Lower leg skin (tissue), 4 donors: ENCODE data around the gene KCNK4. TPM values are rescaled to one million over a fixed set of nuclear protein-coding genes. Genes with fewer than 3 reads are reported as not detected.
A peak's percentile ranks its signal among the peaks of the same experiment; 100 is the strongest.

Experiments
- DNase-seq, 2 donors: peaks; one replicate each; pipeline ENCODE4 v3.0.0-alpha.2; 2019; ENCODE audit warnings: low spot score in 2 of 2
- H3K4me3 ChIP-seq: fragments of 200-600 bp; sonication (generic); 2 replicates; pipeline ENCODE4 v1.5.1; 2017; ENCODE audit warnings: mild to moderate bottlenecking, low read depth; ENCODE audit not compliant: poor library complexity, severe bottlenecking
- POLR2A ChIP-seq, 2 donors: fragments of 450-650 bp; IDR thresholded peaks; one replicate each; pipeline ENCODE4 v1.6.1; 2016 to 2017; ENCODE audit warnings: antibody characterized with exemption in 2 of 2, mild to moderate bottlenecking in 1 of 2, moderate library complexity in 1 of 2
- WGBS, 2 donors: methylation state at CpG; one replicate each; pipeline ENCODE4 v1.1.5; 2018; 5-methylcytosine and 5-hydroxymethylcytosine counted together
- intact Hi-C: fragments of 100-400 bp; cut with DNase I; formaldehyde crosslinking; loops from one replicate; pipeline ENCODE4 v1.15.0; 2023; ENCODE audit warnings: low total_unique reads
- total RNA-seq, 4 donors: library from RNA; depleted of rRNA; stranded (reverse); fragments of >200 nt; gene quantifications; one replicate each; pipeline ENCODE4 v1.1.0, GENCODE V29; 2016
- TF ChIP-seq, protein P1 (sequence below), 3 donors: fragments of 450-650 bp; IDR thresholded peaks; one replicate each; pipeline ENCODE4 v1.5.1; 2016; ENCODE audit warnings: antibody characterized with exemption in 3 of 3, mild to moderate bottlenecking in 3 of 3, moderate library complexity in 2 of 3

Gene KCNK4
- not detected for total RNA-seq

DNA sequence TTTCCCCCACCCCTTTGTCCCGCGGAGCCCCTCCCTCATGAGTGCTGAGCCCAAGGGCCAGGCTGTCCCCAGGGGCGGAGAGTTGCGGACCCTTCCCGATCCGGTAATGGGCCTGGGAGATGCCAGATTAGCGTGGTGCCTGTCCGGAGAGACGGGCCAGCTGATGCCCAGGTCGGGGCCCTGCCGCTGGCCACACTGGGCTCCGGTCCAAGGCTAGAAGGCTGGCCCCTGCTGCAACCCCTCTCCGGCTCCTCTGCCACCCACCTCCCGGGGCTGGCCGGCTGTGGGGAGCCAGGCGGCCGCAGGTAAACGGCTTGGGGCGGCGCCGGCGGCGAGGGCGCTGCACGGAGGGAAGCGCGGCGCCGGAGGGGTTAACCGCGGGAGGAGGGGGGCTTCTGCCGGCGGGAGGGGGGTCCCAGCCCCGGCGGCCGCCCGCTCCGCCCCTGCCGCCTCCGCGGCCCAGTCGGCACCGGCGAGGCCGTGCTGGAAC lies at the start of gene KCNK4:
Gene KCNK4 (plus strand): TSS at position 41 of the 490 bp plus-strand sequence. CDS start 1,717 bp downstream, outside the sequence.
- H3K4me3 ChIP-seq = no peak within 1 kb of the TSS
- no peak for DNase-seq
- no peak for TF ChIP-seq POLR2A (IDR thresholded peaks at IDR 0.05)
- TF ChIP-seq, protein P1, sequence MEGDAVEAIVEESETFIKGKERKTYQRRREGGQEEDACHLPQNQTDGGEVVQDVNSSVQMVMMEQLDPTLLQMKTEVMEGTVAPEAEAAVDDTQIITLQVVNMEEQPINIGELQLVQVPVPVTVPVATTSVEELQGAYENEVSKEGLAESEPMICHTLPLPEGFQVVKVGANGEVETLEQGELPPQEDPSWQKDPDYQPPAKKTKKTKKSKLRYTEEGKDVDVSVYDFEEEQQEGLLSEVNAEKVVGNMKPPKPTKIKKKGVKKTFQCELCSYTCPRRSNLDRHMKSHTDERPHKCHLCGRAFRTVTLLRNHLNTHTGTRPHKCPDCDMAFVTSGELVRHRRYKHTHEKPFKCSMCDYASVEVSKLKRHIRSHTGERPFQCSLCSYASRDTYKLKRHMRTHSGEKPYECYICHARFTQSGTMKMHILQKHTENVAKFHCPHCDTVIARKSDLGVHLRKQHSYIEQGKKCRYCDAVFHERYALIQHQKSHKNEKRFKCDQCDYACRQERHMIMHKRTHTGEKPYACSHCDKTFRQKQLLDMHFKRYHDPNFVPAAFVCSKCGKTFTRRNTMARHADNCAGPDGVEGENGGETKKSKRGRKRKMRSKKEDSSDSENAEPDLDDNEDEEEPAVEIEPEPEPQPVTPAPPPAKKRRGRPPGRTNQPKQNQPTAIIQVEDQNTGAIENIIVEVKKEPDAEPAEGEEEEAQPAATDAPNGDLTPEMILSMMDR (IDR thresholded peaks at IDR 0.05) = no peak
- 16% methylated on average over 16 of the region's 45 CpGs; no CpG with 5 or more reads in 1 of the 2 donors for WGBS, 2 donors
- intact Hi-C loops = no loop called here

DNA sequence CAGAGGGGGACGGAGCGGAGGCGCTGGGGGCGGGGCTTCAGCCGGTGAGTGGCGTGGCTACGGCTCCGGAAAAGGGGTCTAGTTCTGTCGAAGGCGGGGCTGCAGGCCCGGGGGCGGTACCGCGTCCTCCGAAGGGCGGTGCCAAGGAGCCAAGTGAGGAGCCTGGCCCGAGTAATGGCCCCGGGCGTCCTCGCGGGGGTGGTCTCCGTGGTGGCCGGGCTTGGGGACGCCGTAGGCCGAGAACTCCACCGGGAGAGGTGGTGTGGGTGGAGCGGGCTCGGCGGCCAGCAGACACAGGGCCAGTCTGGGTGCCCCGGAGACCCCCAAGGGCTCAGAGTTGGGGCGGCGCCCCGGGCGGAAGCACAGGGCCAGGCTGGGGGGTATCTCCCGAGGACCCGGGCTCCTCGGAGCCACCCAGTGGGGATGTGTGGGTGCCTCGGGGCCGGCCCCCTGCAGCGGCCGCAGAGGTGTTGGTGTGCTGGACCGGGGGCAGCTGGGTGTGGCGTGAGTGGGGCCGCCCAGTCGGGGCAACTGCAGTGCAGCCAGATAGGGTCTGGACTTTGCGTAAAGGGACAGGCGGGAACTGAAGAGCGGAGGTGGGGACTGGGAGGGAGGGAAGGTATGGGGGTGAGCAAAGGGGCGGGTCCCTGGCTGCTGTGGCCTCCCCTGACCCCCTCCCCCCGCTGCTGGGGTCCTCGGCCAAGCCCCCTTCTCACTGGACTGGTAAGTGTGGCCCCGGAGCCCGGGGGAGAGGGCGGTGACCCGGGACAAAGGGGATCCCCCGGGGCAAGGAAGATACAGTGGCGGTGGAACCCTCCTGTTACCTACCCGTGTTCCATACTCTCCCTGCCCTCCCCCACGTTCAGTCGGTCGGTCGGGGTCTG lies 49.4 kb upstream of the KCNK4 start:
- no peak for TF ChIP-seq POLR2A (IDR thresholded peaks at IDR 0.05)
- TF ChIP-seq, protein P1 (IDR thresholded peaks at IDR 0.05) = no peak
- WGBS, 2 donors = 0% methylated on average over 44 to 45 of the region's 63 CpGs
- intact Hi-C loops = no loop called here
- peak overlapping the region; percentile 59 for H3K4me3 ChIP-seq
- DNase-seq = no peak

DNA sequence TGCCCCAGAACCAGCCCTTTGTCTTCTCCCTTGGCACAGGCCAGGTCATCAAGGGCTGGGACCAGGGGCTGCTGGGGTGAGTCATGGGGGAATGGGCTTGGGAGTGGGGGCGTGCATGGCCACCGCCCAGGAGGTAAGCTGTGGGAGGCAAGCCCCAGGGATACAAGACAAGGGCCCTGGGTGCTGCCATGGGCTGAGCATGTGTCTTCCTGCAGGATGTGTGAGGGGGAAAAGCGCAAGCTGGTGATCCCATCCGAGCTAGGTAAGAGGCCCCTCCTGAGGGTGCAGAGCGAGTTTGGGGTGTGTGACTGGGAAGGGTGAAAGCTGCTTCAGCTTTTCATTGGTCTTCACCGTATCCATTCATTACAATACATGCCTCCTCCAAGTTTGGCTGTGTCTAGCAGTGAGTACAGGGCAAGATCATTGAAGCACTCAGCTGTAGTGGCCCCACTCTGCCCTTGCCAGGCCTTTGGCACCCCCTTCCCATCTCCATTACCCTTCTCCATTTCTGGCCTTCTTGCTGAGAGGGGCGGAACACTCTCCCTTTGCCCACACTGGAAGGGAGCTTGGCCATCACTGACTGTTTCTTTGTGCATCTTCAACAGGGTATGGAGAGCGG lies 47.8 kb upstream of the KCNK4 start:
- intact Hi-C loops = no loop called here
- no peak for DNase-seq
- TF ChIP-seq POLR2A (IDR thresholded peaks at IDR 0.05) = no peak
- TF ChIP-seq, protein P1 (IDR thresholded peaks at IDR 0.05) = no peak
- WGBS, 2 donors = 68 to 73% methylated on average over 8 of the region's 8 CpGs
- no peak overlapping the region for H3K4me3 ChIP-seq

DNA sequence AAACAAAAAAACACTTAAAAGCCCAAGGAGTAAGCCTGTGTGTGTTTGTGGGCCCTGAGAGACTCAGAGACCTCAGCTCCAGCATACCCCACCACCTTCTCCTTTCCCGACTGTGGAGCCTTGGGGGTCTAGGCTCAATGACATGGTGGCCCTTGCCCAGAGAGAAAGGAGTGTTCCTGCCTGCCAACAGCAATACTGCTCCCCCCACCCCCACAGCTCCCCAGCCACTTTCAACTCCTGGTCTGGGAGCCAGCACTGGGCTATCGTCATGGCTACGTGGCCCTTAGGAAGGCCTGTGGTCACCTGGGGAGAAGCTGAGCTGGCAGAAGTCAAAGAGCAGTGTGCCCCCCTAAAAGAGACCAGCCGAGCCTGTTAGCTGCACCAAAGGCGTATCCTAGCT lies 47.0 kb upstream of the KCNK4 start:
- intact Hi-C loops = no loop called here
- no peak for TF ChIP-seq POLR2A (IDR thresholded peaks at IDR 0.05)
- TF ChIP-seq, protein P1 (IDR thresholded peaks at IDR 0.05) = no peak
- WGBS, 2 donors = 55 to 71% methylated on average over 5 of the region's 5 CpGs
- H3K4me3 ChIP-seq = no peak overlapping the region
- no peak for DNase-seq

DNA sequence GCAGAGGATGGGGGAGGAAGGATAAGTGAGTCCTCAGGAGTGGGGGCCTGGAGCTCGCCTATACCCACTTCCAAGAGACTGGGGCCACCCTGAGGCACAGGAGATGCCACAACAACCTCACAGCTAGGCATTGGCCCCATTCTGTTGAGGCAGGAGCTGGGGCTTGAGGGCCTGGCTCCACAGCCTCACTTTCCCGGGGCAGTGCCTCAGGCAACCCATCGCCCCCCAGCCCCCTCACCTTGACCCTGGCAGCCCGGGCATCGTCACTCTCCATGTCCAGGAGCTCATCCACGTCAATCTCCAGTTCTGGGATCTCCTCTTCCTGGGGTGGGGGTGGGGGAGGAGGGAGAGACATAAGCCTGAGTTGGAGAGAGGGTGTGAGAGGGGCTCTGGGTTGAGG lies 46.1 kb upstream of the KCNK4 start:
- TF ChIP-seq POLR2A (IDR thresholded peaks at IDR 0.05) = no peak
- TF ChIP-seq, protein P1 (IDR thresholded peaks at IDR 0.05) = no peak
- no peak for DNase-seq
- WGBS, 2 donors = 18 to 19% methylated on average over 6 of the region's 6 CpGs
- peak overlapping the region; percentile 74 for H3K4me3 ChIP-seq
- intact Hi-C loops = no loop called here
